HG03045 (cell line): ENCODE data around the gene PPP1CA.

Experiments
- ATAC-seq: cut with Tn5 transposase; IDR thresholded peaks from one replicate; pipeline ENCODE4 v1.9.1; 2021; ENCODE audit warnings: mild to moderate bottlenecking, moderate library complexity; ENCODE audit not compliant: unreplicated experiment

Gene PPP1CA

GRCh38 chr11:67370351-67371076 is 31.1 kb downstream of the PPP1CA start:
- no peak for ATAC-seq

- no peak for ATAC-seq
Observed at GRCh38 chr11:67369801-67370284, 31.8 kb downstream of the PPP1CA start.

GRCh38 chr11:67369275-67369674 is 32.4 kb downstream of the PPP1CA start:
- no peak for ATAC-seq

- ATAC-seq, result no peak
Observed at GRCh38 chr11:67368621-67369020, 33.0 kb downstream of the PPP1CA start.

- ATAC-seq, result no peak
Observed at GRCh38 chr11:67367761-67368227, 33.9 kb downstream of the PPP1CA start.

- no peak for ATAC-seq
Observed at GRCh38 chr11:67366961-67367760, 34.5 kb downstream of the PPP1CA start.

GRCh38 chr11:67366546-67366945 is 35.1 kb downstream of the PPP1CA start:
- ATAC-seq, result no peak

GRCh38 chr11:67365736-67366444 is 35.8 kb downstream of the PPP1CA start:
- ATAC-seq, result no peak

- no peak for ATAC-seq
Observed at GRCh38 chr11:67364783-67365722, 36.6 kb downstream of the PPP1CA start.

- ATAC-seq, result no peak
Observed at GRCh38 chr11:67364169-67364568, 37.5 kb downstream of the PPP1CA start.

- no peak for ATAC-seq
Observed at GRCh38 chr11:67357831-67358670, 43.6 kb downstream of the PPP1CA start.

GRCh38 chr11:67356864-67357561 is 44.6 kb downstream of the PPP1CA start:
- no peak for ATAC-seq

- ATAC-seq, result no peak
Observed at GRCh38 chr11:67356387-67356863, 45.2 kb downstream of the PPP1CA start.

- no peak for ATAC-seq
Observed at GRCh38 chr11:67355794-67356386, 45.8 kb downstream of the PPP1CA start.

GRCh38 chr11:67355023-67355793 is 46.5 kb downstream of the PPP1CA start:
- ATAC-seq, result no peak

- no peak for ATAC-seq
Observed at GRCh38 chr11:67354075-67355022, 47.3 kb downstream of the PPP1CA start.
